Measurements from ENCODE around the gene RBM15. TPM values are rescaled to one million over a fixed set of nuclear protein-coding genes. Genes with fewer than 3 reads are reported as not detected.

RBM15 gene
- total RNA-seq, 4 donors from 2014 or later = 10.5 to 39.5 (median 23.0) TPM

DNA sequence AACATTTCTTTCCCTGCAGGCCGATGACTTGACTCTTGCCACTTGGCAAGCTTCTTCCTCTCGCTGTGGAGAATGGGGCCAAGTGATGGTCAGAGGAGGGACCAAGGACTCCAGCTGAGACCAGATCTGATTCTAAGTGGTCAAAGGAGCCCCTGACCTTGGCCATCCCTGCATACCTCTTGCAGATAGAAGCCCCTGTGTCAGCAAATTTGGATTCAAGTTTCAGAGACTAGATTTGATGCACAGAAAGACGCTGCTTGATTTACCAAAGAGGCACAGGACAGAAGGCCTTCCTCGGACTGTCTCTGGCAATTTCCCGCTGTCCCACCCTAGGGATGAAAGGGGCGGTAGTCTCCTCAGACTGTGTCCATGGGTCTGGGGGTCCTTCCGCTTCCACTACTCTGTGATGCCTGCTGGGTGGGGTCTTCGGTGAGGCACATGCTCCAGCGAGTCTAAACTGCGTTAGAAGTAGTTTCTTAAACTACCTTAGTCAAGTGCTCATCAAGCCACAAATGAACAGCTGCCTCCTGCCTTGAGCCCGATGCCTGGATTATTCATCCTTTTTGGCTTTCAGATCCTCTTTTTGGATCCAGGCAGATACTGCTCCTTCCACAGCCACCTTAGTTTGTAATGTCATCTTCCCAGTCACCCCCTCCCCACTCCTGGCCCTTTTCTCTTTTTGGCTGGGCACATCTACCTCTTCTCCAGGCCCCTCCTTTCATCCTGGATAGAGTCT lies 31.8 kb upstream of the RBM15 start:
- Histone ChIP-seq H3K36me3 (no peaks in the 10 kb centered on the region), H3K27me3 (no peaks in the 10 kb centered on the region), H3K4me3 (no peak overlapping the region), H3K27ac (no peak overlapping the region), H3K9me3 (no peaks in the 10 kb centered on the region), H3K4me1 (peaks cover 0 to 3% (median 1%) of the 10 kb centered on the region in 3 donors)
- TF ChIP-seq, protein P1, sequence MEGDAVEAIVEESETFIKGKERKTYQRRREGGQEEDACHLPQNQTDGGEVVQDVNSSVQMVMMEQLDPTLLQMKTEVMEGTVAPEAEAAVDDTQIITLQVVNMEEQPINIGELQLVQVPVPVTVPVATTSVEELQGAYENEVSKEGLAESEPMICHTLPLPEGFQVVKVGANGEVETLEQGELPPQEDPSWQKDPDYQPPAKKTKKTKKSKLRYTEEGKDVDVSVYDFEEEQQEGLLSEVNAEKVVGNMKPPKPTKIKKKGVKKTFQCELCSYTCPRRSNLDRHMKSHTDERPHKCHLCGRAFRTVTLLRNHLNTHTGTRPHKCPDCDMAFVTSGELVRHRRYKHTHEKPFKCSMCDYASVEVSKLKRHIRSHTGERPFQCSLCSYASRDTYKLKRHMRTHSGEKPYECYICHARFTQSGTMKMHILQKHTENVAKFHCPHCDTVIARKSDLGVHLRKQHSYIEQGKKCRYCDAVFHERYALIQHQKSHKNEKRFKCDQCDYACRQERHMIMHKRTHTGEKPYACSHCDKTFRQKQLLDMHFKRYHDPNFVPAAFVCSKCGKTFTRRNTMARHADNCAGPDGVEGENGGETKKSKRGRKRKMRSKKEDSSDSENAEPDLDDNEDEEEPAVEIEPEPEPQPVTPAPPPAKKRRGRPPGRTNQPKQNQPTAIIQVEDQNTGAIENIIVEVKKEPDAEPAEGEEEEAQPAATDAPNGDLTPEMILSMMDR (IDR thresholded peaks at IDR 0.05) = no peak
- no peak for TF ChIP-seq POLR2A (IDR thresholded peaks at IDR 0.05)
- WGBS, 2 donors = 79 to 81% methylated on average over 10 to 11 of the region's 11 CpGs
- DNase-seq = no peak
- intact Hi-C loops (cut with DNase I) = no loop called here

DNA sequence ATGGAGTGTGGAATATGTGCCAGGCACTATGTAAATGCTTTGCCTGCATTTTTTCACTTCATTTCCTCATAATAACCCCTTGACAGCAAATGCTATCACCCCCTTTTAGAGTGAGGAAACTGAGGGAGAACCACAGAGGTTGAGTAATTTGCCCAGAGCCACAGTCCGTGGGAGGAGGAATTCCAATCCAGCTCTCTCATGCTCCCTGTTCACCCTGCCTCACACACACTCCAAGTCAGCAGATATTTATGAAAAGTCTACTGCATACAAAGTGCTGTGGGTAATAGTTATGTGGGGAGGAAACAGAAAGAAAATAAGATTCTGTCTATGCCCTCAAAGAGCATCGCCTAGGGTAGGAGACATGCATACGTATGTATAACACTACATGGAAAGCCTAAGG lies 30.9 kb upstream of the RBM15 start:
- no peak for DNase-seq
- H3K36me3 ChIP-seq = no peaks in the 10 kb centered on the region
- TF ChIP-seq, protein P1 (IDR thresholded peaks at IDR 0.05) = no peak
- no peak for TF ChIP-seq POLR2A (IDR thresholded peaks at IDR 0.05)
- H3K4me1 ChIP-seq = peaks cover 0 to 8% (median 3%) of the 10 kb centered on the region in 3 donors
- no peak overlapping the region for H3K27ac ChIP-seq
- intact Hi-C loops (cut with DNase I) = no loop called here
- 51 to 54% methylated on average over 3 of the region's 3 CpGs for WGBS, 2 donors
- H3K4me3 ChIP-seq = no peak overlapping the region
- H3K27me3 ChIP-seq = no peaks in the 10 kb centered on the region
- H3K9me3 ChIP-seq = no peaks in the 10 kb centered on the region

DNA sequence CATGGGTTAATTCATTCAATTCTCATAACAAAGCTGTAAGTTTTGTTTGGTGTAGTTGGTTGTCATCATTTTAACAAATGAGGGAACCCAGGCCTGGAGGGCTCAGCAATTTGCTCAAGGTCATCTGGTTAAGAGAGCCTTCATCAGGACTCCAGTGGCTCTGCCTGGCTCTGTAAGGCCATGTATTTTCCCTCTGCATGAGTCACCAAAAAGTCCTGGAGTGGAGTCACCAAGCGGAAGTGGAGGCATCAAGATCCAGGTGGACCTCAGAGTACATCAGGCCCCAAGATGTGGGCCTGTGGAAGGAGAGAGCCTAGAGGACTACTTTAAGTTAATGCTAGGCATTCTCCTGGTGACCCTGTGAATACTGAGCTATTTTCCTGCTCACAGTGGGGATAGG lies 30.0 kb upstream of the RBM15 start:
- Histone ChIP-seq H3K36me3 (no peaks in the 10 kb centered on the region), H3K4me3 (no peak overlapping the region), H3K27ac (no peak overlapping the region), H3K4me1 (peaks cover 0 to 8% (median 3%) of the 10 kb centered on the region in 3 donors), H3K9me3 (no peaks in the 10 kb centered on the region), H3K27me3 (no peaks in the 10 kb centered on the region)
- no peak for DNase-seq
- intact Hi-C loops (cut with DNase I) = no loop called here
- WGBS, 2 donors = 67 to 100% methylated on average over 1 of the region's 1 CpG
- TF ChIP-seq POLR2A (IDR thresholded peaks at IDR 0.05) = no peak
- TF ChIP-seq, protein P1 (IDR thresholded peaks at IDR 0.05) = no peak

DNA sequence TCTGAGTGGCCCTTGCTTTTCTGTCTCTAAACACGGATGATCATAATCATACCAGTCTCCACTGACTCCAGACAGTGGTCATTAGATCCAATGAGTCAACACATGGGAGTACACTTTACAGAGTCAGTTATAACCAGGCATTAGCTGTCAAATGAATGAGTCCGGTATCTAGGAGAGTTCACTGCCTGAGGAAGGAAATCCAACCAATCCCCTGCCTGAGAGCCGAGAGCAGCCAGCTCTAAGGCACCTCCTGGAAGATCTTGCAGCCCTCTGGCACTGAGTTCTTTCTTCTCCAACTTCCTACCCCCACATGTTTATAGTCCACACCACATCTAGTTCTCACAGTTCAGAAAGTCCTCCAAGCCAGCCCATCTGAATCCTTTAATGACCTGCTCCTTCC lies 29.4 kb upstream of the RBM15 start:
- Histone ChIP-seq H3K9me3 (no peaks in the 10 kb centered on the region), H3K36me3 (no peaks in the 10 kb centered on the region), H3K27me3 (no peaks in the 10 kb centered on the region), H3K4me3 (no peak overlapping the region), H3K4me1 (peaks cover 0 to 8% (median 3%) of the 10 kb centered on the region in 3 donors), H3K27ac (no peak overlapping the region)
- no peak for DNase-seq
- intact Hi-C loops (cut with DNase I) = no loop called here
- WGBS, 2 donors = 58 to 67% methylated on average over 3 of the region's 3 CpGs
- TF ChIP-seq, protein P1 (IDR thresholded peaks at IDR 0.05) = no peak
- TF ChIP-seq POLR2A (IDR thresholded peaks at IDR 0.05) = no peak

DNA sequence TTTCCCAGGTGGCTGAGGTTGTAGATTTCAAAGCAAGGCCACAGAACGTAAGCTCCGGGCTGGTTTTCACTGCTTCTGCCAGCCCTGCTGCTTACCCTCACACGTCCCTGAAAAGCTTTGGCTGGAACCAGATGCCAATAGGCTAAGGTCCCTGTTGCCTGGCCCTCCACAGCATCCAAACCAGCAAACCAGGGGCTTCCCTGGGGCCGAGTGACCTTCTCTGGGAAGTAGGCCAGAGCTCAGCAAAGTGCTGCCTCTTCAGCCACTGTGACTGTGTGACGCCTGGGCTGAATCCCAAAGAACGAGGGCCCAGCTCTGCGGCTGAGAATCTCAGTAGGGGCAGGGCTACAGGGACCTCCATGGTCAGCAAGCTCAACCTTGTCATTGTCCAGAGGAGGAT lies 28.9 kb upstream of the RBM15 start:
- TF ChIP-seq POLR2A (IDR thresholded peaks at IDR 0.05) = no peak
- TF ChIP-seq, protein P1 (IDR thresholded peaks at IDR 0.05) = no peak
- H3K4me3 ChIP-seq = no peak overlapping the region
- DNase-seq = no peak
- WGBS, 2 donors = 75 to 80% methylated on average over 3 to 4 of the region's 7 CpGs
- peaks cover 0 to 8% (median 3%) of the 10 kb centered on the region in 3 donors for H3K4me1 ChIP-seq
- no peaks in the 10 kb centered on the region for H3K36me3 ChIP-seq
- no peak overlapping the region for H3K27ac ChIP-seq
- intact Hi-C loops (cut with DNase I) = no loop called here
- no peaks in the 10 kb centered on the region for H3K27me3 ChIP-seq
- H3K9me3 ChIP-seq = no peaks in the 10 kb centered on the region
